ENCODE results near the gene GPR82. TPM values are rescaled to one million over a fixed set of nuclear protein-coding genes. Genes with fewer than 3 reads are reported as not detected.

GPR82 gene
- polyA plus RNA-seq, 1 donor (not counting 4 experiments of a cell fraction or from before 2014, with no cell fraction given): not detected

- no peaks in the 10 kb centered on the region for H3K4me1 ChIP-seq (ENCODE audit: control insufficient read depth, extremely low read depth, insufficient read depth, low read length)
- no peaks in the 10 kb centered on the region for H3K36me3 ChIP-seq (ENCODE audit: control insufficient read depth in 2 of 2, extremely low read depth in 1 of 2, insufficient read depth in 2 of 2, low read length in 2 of 2)
- H3K27me3 ChIP-seq (ENCODE audit: control insufficient read depth, extremely low read depth, insufficient read depth, low read length): no peaks in the 10 kb centered on the region
- no peak overlapping the region for H3K4me2 ChIP-seq (ENCODE audit: control insufficient read depth, extremely low read depth, insufficient read depth, low read depth, low read length)
- TF ChIP-seq, protein P1, sequence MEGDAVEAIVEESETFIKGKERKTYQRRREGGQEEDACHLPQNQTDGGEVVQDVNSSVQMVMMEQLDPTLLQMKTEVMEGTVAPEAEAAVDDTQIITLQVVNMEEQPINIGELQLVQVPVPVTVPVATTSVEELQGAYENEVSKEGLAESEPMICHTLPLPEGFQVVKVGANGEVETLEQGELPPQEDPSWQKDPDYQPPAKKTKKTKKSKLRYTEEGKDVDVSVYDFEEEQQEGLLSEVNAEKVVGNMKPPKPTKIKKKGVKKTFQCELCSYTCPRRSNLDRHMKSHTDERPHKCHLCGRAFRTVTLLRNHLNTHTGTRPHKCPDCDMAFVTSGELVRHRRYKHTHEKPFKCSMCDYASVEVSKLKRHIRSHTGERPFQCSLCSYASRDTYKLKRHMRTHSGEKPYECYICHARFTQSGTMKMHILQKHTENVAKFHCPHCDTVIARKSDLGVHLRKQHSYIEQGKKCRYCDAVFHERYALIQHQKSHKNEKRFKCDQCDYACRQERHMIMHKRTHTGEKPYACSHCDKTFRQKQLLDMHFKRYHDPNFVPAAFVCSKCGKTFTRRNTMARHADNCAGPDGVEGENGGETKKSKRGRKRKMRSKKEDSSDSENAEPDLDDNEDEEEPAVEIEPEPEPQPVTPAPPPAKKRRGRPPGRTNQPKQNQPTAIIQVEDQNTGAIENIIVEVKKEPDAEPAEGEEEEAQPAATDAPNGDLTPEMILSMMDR (optimal IDR thresholded peaks at IDR 0.05 in 1 of 3, IDR thresholded peaks at IDR 0.05 in 1 of 3, conservative IDR thresholded peaks at IDR 0.05 in 1 of 3; ENCODE audit: extremely low read depth in 1 of 3, insufficient read depth in 2 of 3, low read length in 3 of 3): no peak
- TF ChIP-seq EZH2 (IDR thresholded peaks at IDR 0.05; ENCODE audit: low read length): no peak
- H3K27ac ChIP-seq (ENCODE audit: control insufficient read depth, insufficient read depth, low read length): no peak overlapping the region
- H4K20me1 ChIP-seq (ENCODE audit: control insufficient read depth, extremely low read depth, insufficient read depth, low read length): no peaks in the 10 kb centered on the region
- FAIRE-seq (no peak), DNase-seq (ENCODE audit: low read depth, low spot score) (no peak)
- H3K79me2 ChIP-seq (ENCODE audit: control insufficient read depth, insufficient read depth, low read length): no peaks in the 10 kb centered on the region
- H3K9me1 ChIP-seq (ENCODE audit: control insufficient read depth, extremely low read depth, insufficient read depth, low read length): no peaks in the 10 kb centered on the region
- H3K9me3 ChIP-seq (ENCODE audit: control insufficient read depth, low read depth, low read length): no peaks in the 10 kb centered on the region
- H2AFZ ChIP-seq (ENCODE audit: control insufficient read depth, low read length): no peak overlapping the region
- no peak overlapping the region for H3K4me3 ChIP-seq (ENCODE audit: control insufficient read depth in 2 of 3, extremely low read depth in 1 of 3, insufficient read depth in 2 of 3, low read depth in 1 of 3, low read length in 3 of 3)
- dilution Hi-C loops (cut with MboI; ENCODE audit: extremely low pct_ligation_motif_present, low sequenced_read_pairs): no loop called here
- H3K9ac ChIP-seq (ENCODE audit: control insufficient read depth, extremely low read depth, insufficient read depth, low read length): no peak overlapping the region
These were observed 1.8 kb upstream of the GPR82 start for GRCh38 chrX:41722214-41722613.

DNA sequence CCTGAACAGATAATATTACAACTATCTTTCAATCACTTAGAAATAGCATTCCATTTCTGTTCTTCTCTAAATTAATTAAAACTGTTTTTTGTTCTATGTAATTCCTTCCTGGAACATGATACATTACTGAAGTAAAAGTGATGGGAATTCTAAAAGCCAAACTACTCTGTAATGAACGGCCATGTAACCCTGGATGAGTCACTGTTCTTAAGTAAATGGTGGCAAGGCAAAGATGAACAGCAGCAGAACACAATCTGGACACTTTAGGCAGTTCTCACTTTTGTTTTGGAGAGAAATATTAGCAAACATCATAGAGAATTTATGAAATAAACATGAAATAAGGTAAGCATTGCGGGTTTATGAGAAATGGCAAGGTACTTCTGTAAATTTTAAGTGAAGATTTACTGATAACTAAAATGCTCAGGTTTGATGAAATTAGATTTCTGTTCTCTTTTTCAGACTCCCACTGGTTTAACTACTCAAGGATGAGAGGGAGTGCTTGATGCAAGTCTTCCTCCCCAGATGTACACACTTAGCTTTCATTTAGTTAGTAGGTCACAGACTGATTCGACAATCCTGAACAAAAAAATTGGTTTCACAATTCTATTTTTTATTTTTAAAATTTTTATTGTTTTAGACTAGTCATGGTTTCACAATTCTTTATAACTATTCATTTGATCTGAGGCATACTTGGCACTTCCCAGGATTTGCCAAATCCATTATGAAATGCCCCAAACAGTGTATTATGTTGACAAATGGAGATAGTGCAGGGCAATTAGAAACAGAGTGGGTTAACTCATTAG, 964 bp upstream of the GPR82 start:
- dilution Hi-C loops (cut with MboI; ENCODE audit: extremely low pct_ligation_motif_present, low sequenced_read_pairs): no loop called here
- no peak for FAIRE-seq
- H3K79me2 ChIP-seq (ENCODE audit: control insufficient read depth, insufficient read depth, low read length): no peaks in the 10 kb centered on the region

More for the DNA sequence above, 964 bp upstream of the GPR82 start:
- Histone ChIP-seq H3K9ac (ENCODE audit: control insufficient read depth, extremely low read depth, insufficient read depth, low read length) (no peak overlapping the region), H3K27me3 (ENCODE audit: control insufficient read depth, extremely low read depth, insufficient read depth, low read length) (no peaks in the 10 kb centered on the region), H2AFZ (ENCODE audit: control insufficient read depth, low read length) (no peak overlapping the region), H3K4me2 (ENCODE audit: control insufficient read depth, extremely low read depth, insufficient read depth, low read depth, low read length) (no peak overlapping the region), H3K27ac (ENCODE audit: control insufficient read depth, insufficient read depth, low read length) (no peak overlapping the region), H4K20me1 (ENCODE audit: control insufficient read depth, extremely low read depth, insufficient read depth, low read length) (no peaks in the 10 kb centered on the region), H3K4me3 (ENCODE audit: control insufficient read depth in 2 of 3, extremely low read depth in 1 of 3, insufficient read depth in 2 of 3, low read depth in 1 of 3, low read length in 3 of 3) (no peak overlapping the region), H3K9me1 (ENCODE audit: control insufficient read depth, extremely low read depth, insufficient read depth, low read length) (no peaks in the 10 kb centered on the region), H3K36me3 (ENCODE audit: control insufficient read depth in 2 of 2, extremely low read depth in 1 of 2, insufficient read depth in 2 of 2, low read length in 2 of 2) (no peaks in the 10 kb centered on the region), H3K9me3 (ENCODE audit: control insufficient read depth, low read depth, low read length) (no peaks in the 10 kb centered on the region), H3K4me1 (ENCODE audit: control insufficient read depth, extremely low read depth, insufficient read depth, low read length) (no peaks in the 10 kb centered on the region)
- DNase-seq (ENCODE audit: low read depth, low spot score): no peak
- TF ChIP-seq EZH2 (IDR thresholded peaks at IDR 0.05; ENCODE audit: low read length): no peak
- TF ChIP-seq, protein P1 (optimal IDR thresholded peaks at IDR 0.05 in 1 of 3, IDR thresholded peaks at IDR 0.05 in 1 of 3, conservative IDR thresholded peaks at IDR 0.05 in 1 of 3; ENCODE audit: extremely low read depth in 1 of 3, insufficient read depth in 2 of 3, low read length in 3 of 3): no peak
